Measurements from ENCODE around the gene DICER1. TPM values are rescaled to one million over a fixed set of nuclear protein-coding genes. Genes with fewer than 3 reads are reported as not detected.
A peak's percentile ranks its signal among the peaks of the same experiment; 100 is the strongest.

The DICER1 gene
- polyA plus RNA-seq, 12 donors: 32.5 to 55.3 (median 42.9) TPM; not detected in 1

- DNase-seq: no peak
Observed at GRCh38 chr14:95125915-95126314, 31.4 kb downstream of the DICER1 start.

GRCh38 chr14:95125221-95125620, 32.1 kb downstream of the DICER1 start:
- no peak for DNase-seq

- DNase-seq: peak; percentile 25
Observed at GRCh38 chr14:95123891-95124579, 33.3 kb downstream of the DICER1 start.

GRCh38 chr14:95122621-95122945, 34.7 kb downstream of the DICER1 start:
- DNase-seq: no peak

- DNase-seq: no peak
Observed at GRCh38 chr14:95121911-95122620, 35.3 kb downstream of the DICER1 start.

GRCh38 chr14:95119336-95119735, 38.0 kb downstream of the DICER1 start:
- DNase-seq: no peak

GRCh38 chr14:95117937-95118721, 39.2 kb downstream of the DICER1 start:
- DNase-seq: no peak

GRCh38 chr14:95113476-95113875, 43.9 kb downstream of the DICER1 start:
- no peak for DNase-seq

- DNase-seq: no peak
Observed at GRCh38 chr14:95111507-95112164, 45.7 kb downstream of the DICER1 start.

GRCh38 chr14:95110178-95110577, 47.2 kb downstream of the DICER1 start:
- no peak for DNase-seq

- no peak for DNase-seq
Observed at GRCh38 chr14:95107711-95108110, 49.6 kb downstream of the DICER1 start.

- DNase-seq: no peak
Observed at GRCh38 chr14:95106971-95107370, 50.4 kb downstream of the DICER1 start.

GRCh38 chr14:95104911-95105310, 52.4 kb downstream of the DICER1 start:
- DNase-seq: no peak

GRCh38 chr14:95102680-95103044, 54.7 kb downstream of the DICER1 start:
- no peak for DNase-seq

- no peak for DNase-seq
Observed at GRCh38 chr14:95101736-95102679, 55.3 kb downstream of the DICER1 start.

- DNase-seq: peak; percentile 66
Observed at GRCh38 chr14:95098984-95099599, 58.2 kb downstream of the DICER1 start.

- DNase-seq: no peak
Observed at GRCh38 chr14:95097385-95097784, 59.9 kb downstream of the DICER1 start.

- DNase-seq: no peak
Observed at GRCh38 chr14:95096476-95096875, 60.9 kb downstream of the DICER1 start.

GRCh38 chr14:95095996-95096395, 61.3 kb downstream of the DICER1 start:
- DNase-seq: no peak

- DNase-seq: no peak
Observed at GRCh38 chr14:95092723-95093122, 64.6 kb downstream of the DICER1 start.

- DNase-seq: no peak
Observed at GRCh38 chr14:95091581-95091980, 65.7 kb downstream of the DICER1 start.

All from muscle of arm (tissue), 12 donors.